GM12878 (cell line): Measurements from ENCODE around the gene PPP2R3A. TPM values are rescaled to one million over a fixed set of nuclear protein-coding genes. Genes with fewer than 3 reads are reported as not detected.

Experiments
- ATAC-seq: fragments of 200-7000 bp; cut with Tn5 transposase; 3 replicates; pipeline ENCODE4 v1.9.1; 2020; ENCODE audit warnings: mild to moderate bottlenecking, moderate library complexity
- BruUV-seq: library from RNA; stranded (reverse); fragments of 400-500 nt; replicated peaks from 2 replicates; lab custom pipeline; 2021; lab: Mats Ljungman, UMichigan
- CTCF ChIA-PET: fragments of 300-600 bp; sonication (Branson Sonifier 250); formaldehyde crosslinking; extraction: SDS; loops from one replicate; lab custom pipeline; 2021; ENCODE audit warnings: inconsistent platforms; lab: Yijun Ruan, JAX
- POLR2A ChIA-PET: fragments of 350-600 bp; formaldehyde crosslinking; extraction: SDS; loops from one replicate; lab custom pipeline; 2021; ENCODE audit warnings: inconsistent platforms; lab: Charles Lee
- RAD21 ChIA-PET: fragments of 300-600 bp; sonication (Branson Sonifier 250); formaldehyde crosslinking; loops from one replicate; lab custom pipeline; 2023; ENCODE audit warnings: antibody characterized with exemption; ENCODE audit not compliant: unreplicated experiment; lab: Charles Lee
- SMC1A ChIA-PET: fragments of 300-600 bp; sonication (Branson Sonifier 250); formaldehyde crosslinking; loops from one replicate; lab custom pipeline; 2023; ENCODE audit not compliant: unreplicated experiment, uncharacterized antibody; lab: Charles Lee
- DNase-seq: peaks from one replicate; pipeline ENCODE4 v3.0.0-alpha.2; 2011; ENCODE audit warnings: low read depth, low spot score
- FAIRE-seq: peaks from 3 replicates; lab custom pipeline; 2011; peaks lifted over from hg19 to GRCh38; lab: Jason Lieb, UNC
- H2AFZ ChIP-seq: 2 replicates; pipeline ENCODE4 v1.6.0; 2011; ENCODE audit warnings: low read depth, low read length, control low read depth; ENCODE audit not compliant: control insufficient read depth
- H3K27ac ChIP-seq: 2 replicates; pipeline ENCODE4 v1.5.1; 2011; ENCODE audit warnings: control low read depth; ENCODE audit not compliant: control insufficient read depth, insufficient read depth
- H3K27me3 ChIP-seq, 2 experiments: replicated peaks in 1 of 2; 2 replicates each; pipeline versions ENCODE4 v1.6.0 to v1.6.1; 2011; ENCODE audit warnings: low read length in 1 of 2; ENCODE audit not compliant: control insufficient read depth in 2 of 2, insufficient read depth in 2 of 2
- H3K36me3 ChIP-seq, 2 experiments: 2 replicates each; pipeline ENCODE4 v1.5.1; 2011; ENCODE audit warnings: low read length in 1 of 2; ENCODE audit not compliant: control insufficient read depth in 2 of 2, insufficient read depth in 2 of 2
- H3K4me1 ChIP-seq: 2 replicates; pipeline ENCODE4 v1.6.1; 2011; ENCODE audit warnings: mild to moderate bottlenecking, low read length, moderate library complexity, mixed read lengths; ENCODE audit not compliant: control insufficient read depth, insufficient read depth
- H3K4me2 ChIP-seq: 2 replicates; pipeline ENCODE4 v1.6.0; 2011; ENCODE audit warnings: control low read depth; ENCODE audit not compliant: control insufficient read depth, insufficient read depth
- H3K4me3 ChIP-seq: fragments of 200-600 bp; sonication (generic); 2 replicates; pipeline ENCODE4 v1.5.1; 2016
- H3K79me2 ChIP-seq: 2 replicates; pipeline ENCODE4 v1.6.0; 2011; ENCODE audit warnings: low read length; ENCODE audit not compliant: control insufficient read depth, insufficient read depth
- H3K9ac ChIP-seq: 2 replicates; pipeline ENCODE4 v1.8.0; 2011; ENCODE audit warnings: low read length, control low read depth, mixed read lengths; ENCODE audit not compliant: control insufficient read depth, insufficient read depth
- H3K9me3 ChIP-seq: replicated peaks from 3 replicates; pipeline ENCODE4 v1.5.1; 2011; ENCODE audit warnings: mild to moderate bottlenecking, low read length; ENCODE audit not compliant: control insufficient read depth, insufficient read depth
- H4K20me1 ChIP-seq: 2 replicates; pipeline ENCODE4 v1.6.0; 2011; ENCODE audit not compliant: control insufficient read depth, insufficient read depth
- ATF7 ChIP-seq: fragments of 450-650 bp; IDR thresholded peaks from 2 replicates; pipeline ENCODE4 v1.6.1; 2016; ENCODE audit warnings: low read depth, mild to moderate bottlenecking
- CBX3 ChIP-seq: fragments of 200-600 bp; sonication (generic); IDR thresholded peaks from 2 replicates; pipeline ENCODE4 v1.6.1; 2016; ENCODE audit warnings: low read depth, borderline replicate concordance
- CHD4 ChIP-seq: fragments of 200-600 bp; sonication (generic); IDR thresholded peaks from 2 replicates; pipeline ENCODE4 v1.6.1; 2016; ENCODE audit warnings: mild to moderate bottlenecking
- CTCF ChIP-seq, 3 experiments: IDR thresholded peaks in 2 of 3; conservative IDR thresholded peaks in 1 of 3; 2 replicates each; pipeline ENCODE4 v1.5.1; 2011; ENCODE audit warnings: low read depth in 3 of 3, low read length in 3 of 3, mild to moderate bottlenecking in 3 of 3, control low read depth in 2 of 3, moderate library complexity in 2 of 3, inconsistent platforms in 1 of 3, mixed read lengths in 1 of 3; ENCODE audit not compliant: control insufficient read depth in 2 of 3, insufficient read depth in 1 of 3; ENCODE audit errors: extremely low read depth in 1 of 3
- E4F1 ChIP-seq: fragments of 450-650 bp; IDR thresholded peaks from 2 replicates; pipeline ENCODE4 v1.6.1; 2018; ENCODE audit warnings: borderline replicate concordance, mild to moderate bottlenecking; ENCODE audit not compliant: partially characterized antibody
- MYC ChIP-seq: IDR thresholded peaks from 2 replicates; pipeline ENCODE4 v1.6.1; 2011; ENCODE audit warnings: mild to moderate bottlenecking, low read length, moderate library complexity, inconsistent platforms; ENCODE audit not compliant: insufficient read depth, insufficient replicate concordance, insufficient read length, severe bottlenecking
- PKNOX1 ChIP-seq: fragments of 450-650 bp; IDR thresholded peaks from 2 replicates; pipeline ENCODE4 v1.6.1; 2016; ENCODE audit warnings: mild to moderate bottlenecking
- POLR2A ChIP-seq: IDR thresholded peaks from 2 replicates; pipeline ENCODE4 v1.6.1; 2011; ENCODE audit warnings: low read depth, mild to moderate bottlenecking, low read length
- SIX5 ChIP-seq: IDR thresholded peaks from 2 replicates; pipeline ENCODE4 v1.6.1; 2011; ENCODE audit warnings: mild to moderate bottlenecking, low read depth, low read length, moderate library complexity; ENCODE audit not compliant: severe bottlenecking
- ZNF384 ChIP-seq: IDR thresholded peaks from 2 replicates; pipeline ENCODE4 v1.6.1; 2012; ENCODE audit warnings: low read depth, mild to moderate bottlenecking, low read length, improper control_type of control experiment, borderline replicate concordance
- WGBS: methylation state at CpG from one replicate; pipeline ENCODE4 v1.1.6; 2016; ENCODE audit warnings: low lambda C conversion rate; ENCODE audit not compliant: insufficient replicate concordance, insufficient coverage; ENCODE audit errors: missing lambda C conversion rate; 5-methylcytosine and 5-hydroxymethylcytosine counted together
- in situ Hi-C: fragments of 300-500 bp; cut with MboI; formaldehyde crosslinking; loops from 9 replicates; pipeline ENCODE4 v1.14.3; 2018; ENCODE audit warnings: mixed read lengths
- intact Hi-C: fragments of 100-400 bp; cut with micrococcal nuclease; formaldehyde crosslinking; loops from one replicate; pipeline ENCODE4 v1.14.2; 2022; ENCODE audit not compliant: unreplicated experiment
- polyA plus RNA-seq, 11 experiments: library from polyadenylated mRNA; depleted of rRNA in 4 of 11; unstranded in 6 of 11; stranded (reverse) in 5 of 11; fragments of >200 nt; fragmentation: Nextera tagmentation in 4 of 11; fragmentation: Illumina TruSeq in 1 of 11; extraction: Ambion mirVana in 4 of 11; extraction: Trizol in 1 of 11; gene quantifications; 1 replicate in 1 of 11; 2 replicates in 10 of 11; pipeline versions ENCODE4 v1.2.1 to v1.2.3, GENCODE V29; 2011 to 2016; ENCODE audit warnings: inconsistent platforms in 2 of 11, missing spikeins in 2 of 11, low read depth in 1 of 11
- total RNA-seq, 4 experiments: library from RNA; depleted of rRNA in 3 of 4; stranded (reverse); fragments of >200 nt in 3 of 4; fragmentation: Illumina TruSeq in 1 of 4; extraction: Trizol in 1 of 4; gene quantifications; 2 replicates each; pipeline versions ENCODE4 v1.2.1 to v1.2.3, GENCODE V29; 2013 to 2021
- TF ChIP-seq, protein P1 (sequence below): IDR thresholded peaks from 2 replicates; pipeline ENCODE4 v1.6.1; 2011; ENCODE audit warnings: mild to moderate bottlenecking, low read depth, low read length, moderate library complexity; ENCODE audit not compliant: insufficient replicate concordance
- TF ChIP-seq, protein P2 (sequence below): fragments of 450-650 bp; IDR thresholded peaks from 2 replicates; pipeline ENCODE4 v1.6.1; 2014; ENCODE audit warnings: mild to moderate bottlenecking
- TF ChIP-seq, protein P3 (sequence below): IDR thresholded peaks from 2 replicates; pipeline ENCODE4 v1.6.1; 2011; ENCODE audit warnings: low read depth, low read length, improper control_type of control experiment, borderline replicate concordance

PPP2R3A gene
- total and polyA plus RNA-seq, 10 of the 15 experiments (the other 5 are each of a cell fraction or from before 2014, with no cell fraction given), result under 0.01 to 0.16 (median 0.06) TPM; not detected in 5

- TF ChIP-seq CTCF (IDR thresholded peaks at IDR 0.05 in 2 of 3, conservative IDR thresholded peaks at IDR 0.05 in 1 of 3; ENCODE audit: control insufficient read depth in 2 of 3, extremely low read depth in 1 of 3, insufficient read depth in 1 of 3, low read depth in 3 of 3, low read length in 3 of 3) (no peak), SIX5 (no peak), CHD4 (no peak)
- TF ChIP-seq, protein P1, sequence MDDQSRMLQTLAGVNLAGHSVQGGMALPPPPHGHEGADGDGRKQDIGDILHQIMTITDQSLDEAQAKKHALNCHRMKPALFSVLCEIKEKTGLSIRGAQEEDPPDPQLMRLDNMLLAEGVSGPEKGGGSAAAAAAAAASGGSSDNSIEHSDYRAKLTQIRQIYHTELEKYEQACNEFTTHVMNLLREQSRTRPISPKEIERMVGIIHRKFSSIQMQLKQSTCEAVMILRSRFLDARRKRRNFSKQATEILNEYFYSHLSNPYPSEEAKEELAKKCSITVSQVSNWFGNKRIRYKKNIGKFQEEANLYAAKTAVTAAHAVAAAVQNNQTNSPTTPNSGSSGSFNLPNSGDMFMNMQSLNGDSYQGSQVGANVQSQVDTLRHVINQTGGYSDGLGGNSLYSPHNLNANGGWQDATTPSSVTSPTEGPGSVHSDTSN, result no peak
- TF ChIP-seq, all 136 proteins: peak for 0
Observed at GRCh38 chr3:135987661-135988060, 22.1 kb downstream of the PPP2R3A start (continued).

GRCh38 chr3:135989242-135989641 is 23.7 kb downstream of the PPP2R3A start:
- CTCF ChIA-PET, result interaction anchor here (1.7 kb wide), 1 partner anchor 53 kb away, joined by 6 read pairs; no protein-coding TSS in a partner anchor
- Histone ChIP-seq H3K4me2 (no peak overlapping the region), H3K36me3 (no peaks in the 10 kb centered on the region), H3K79me2 (no peaks in the 10 kb centered on the region), H2AFZ (no peak overlapping the region), H3K27me3 (peaks cover 0 to 4% of the 10 kb centered on the region in 2 experiments; a peak in 2 of 4 replicates), H3K4me1 (no peaks in the 10 kb centered on the region), H3K4me3 (no peak overlapping the region), H3K27ac (no peak overlapping the region), H3K9ac (no peak overlapping the region), H4K20me1 (no peaks in the 10 kb centered on the region), H3K9me3 (no peaks in the 10 kb centered on the region)
- SMC1A ChIA-PET, result no interaction called here
- RAD21 ChIA-PET, result no interaction called here
- WGBS, result 35% methylated on average over 2 of the region's 2 CpGs
- ATAC-seq (no peak), DNase-seq (no peak), FAIRE-seq (no peak)
- in situ Hi-C loops (no loop called here), intact Hi-C loops (no loop called here)
- no TSS peak for BruUV-seq
- POLR2A ChIA-PET, result no interaction called here
- TF ChIP-seq CBX3, result no peak
- TF ChIP-seq ZNF384, result no peak
- TF ChIP-seq MYC, result no peak
- TF ChIP-seq, protein P2, sequence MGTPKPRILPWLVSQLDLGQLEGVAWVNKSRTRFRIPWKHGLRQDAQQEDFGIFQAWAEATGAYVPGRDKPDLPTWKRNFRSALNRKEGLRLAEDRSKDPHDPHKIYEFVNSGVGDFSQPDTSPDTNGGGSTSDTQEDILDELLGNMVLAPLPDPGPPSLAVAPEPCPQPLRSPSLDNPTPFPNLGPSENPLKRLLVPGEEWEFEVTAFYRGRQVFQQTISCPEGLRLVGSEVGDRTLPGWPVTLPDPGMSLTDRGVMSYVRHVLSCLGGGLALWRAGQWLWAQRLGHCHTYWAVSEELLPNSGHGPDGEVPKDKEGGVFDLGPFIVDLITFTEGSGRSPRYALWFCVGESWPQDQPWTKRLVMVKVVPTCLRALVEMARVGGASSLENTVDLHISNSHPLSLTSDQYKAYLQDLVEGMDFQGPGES, result no peak
- no peak for TF ChIP-seq PKNOX1
- TF ChIP-seq ATF7, result no peak
- TF ChIP-seq E4F1, result no peak
- no peak for TF ChIP-seq POLR2A
- TF ChIP-seq, protein P3, sequence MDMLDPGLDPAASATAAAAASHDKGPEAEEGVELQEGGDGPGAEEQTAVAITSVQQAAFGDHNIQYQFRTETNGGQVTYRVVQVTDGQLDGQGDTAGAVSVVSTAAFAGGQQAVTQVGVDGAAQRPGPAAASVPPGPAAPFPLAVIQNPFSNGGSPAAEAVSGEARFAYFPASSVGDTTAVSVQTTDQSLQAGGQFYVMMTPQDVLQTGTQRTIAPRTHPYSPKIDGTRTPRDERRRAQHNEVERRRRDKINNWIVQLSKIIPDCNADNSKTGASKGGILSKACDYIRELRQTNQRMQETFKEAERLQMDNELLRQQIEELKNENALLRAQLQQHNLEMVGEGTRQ, result no peak
